ENCODE results near the gene KIF1C. TPM values are rescaled to one million over a fixed set of nuclear protein-coding genes. Genes with fewer than 3 reads are reported as not detected.

Gene KIF1C
- total RNA-seq, 2 donors from 2014 or later, result 108 to 133 TPM

DNA sequence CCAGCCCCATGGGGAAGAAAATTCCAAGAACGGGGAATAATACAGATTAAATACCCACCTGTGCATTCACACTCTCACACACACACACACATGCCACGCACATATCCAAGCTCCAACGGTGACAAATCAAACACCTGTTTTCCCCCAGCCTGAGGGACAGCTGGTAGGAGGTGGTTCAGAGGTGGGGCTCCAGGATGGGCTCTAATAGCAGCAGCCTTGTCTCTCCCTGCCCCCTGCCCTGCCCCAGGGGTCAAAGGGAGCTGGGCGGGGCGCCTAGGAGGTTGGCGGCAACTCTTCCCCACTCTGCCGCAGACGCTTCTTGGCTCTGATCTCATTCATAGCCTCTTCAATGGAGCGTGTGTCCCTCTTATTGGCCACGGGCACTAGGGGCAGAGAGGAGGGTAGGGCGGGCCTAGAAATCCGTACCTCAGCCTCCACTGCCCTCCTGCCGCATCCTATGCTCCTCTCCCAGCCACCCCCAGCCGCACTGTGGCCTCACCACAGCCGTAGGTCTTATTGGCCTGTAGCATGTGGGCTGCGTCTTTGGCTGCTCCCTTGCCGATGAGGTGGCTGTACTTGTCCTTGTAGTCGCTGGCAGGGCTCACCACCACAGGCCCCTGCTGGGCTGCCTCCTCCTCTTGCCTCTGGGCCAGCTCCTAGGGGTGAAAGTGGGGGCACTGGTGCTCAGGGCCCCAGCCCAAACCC is 38.3 kb upstream of the KIF1C start:
- Histone ChIP-seq H3K9ac (ENCODE audit: extremely low read depth, low read length, poor library complexity, severe bottlenecking) (no peak overlapping the region), H3K4me3 (ENCODE audit: low read length) (no peak overlapping the region), H3K4me1 (ENCODE audit: control insufficient read depth, insufficient read depth, low read length) (no peaks in the 10 kb centered on the region), H3K27ac (ENCODE audit: low read depth, low read length) (no peak overlapping the region), H3K27me3 (ENCODE audit: control insufficient read depth, insufficient read depth, low read length, poor library complexity, severe bottlenecking) (no peaks in the 10 kb centered on the region), H3K36me3 (ENCODE audit: control insufficient read depth, insufficient read depth, low read length) (peaks cover 7% of the 10 kb centered on the region), H3K9me3 (ENCODE audit: control insufficient read depth, low read length) (no peaks in the 10 kb centered on the region)
- Mint-ChIP-seq H3K36me3 (ENCODE audit: low read depth) (peaks cover 28% of the 10 kb centered on the region), H3K27me3 (ENCODE audit: insufficient read depth) (no peaks in the 10 kb centered on the region), H3K4me3 (no peak overlapping the region), H3K9me3 (no peaks in the 10 kb centered on the region), H3K4me1 (peaks cover 11% of the 10 kb centered on the region), H3K27ac (no peak overlapping the region)
- 94 to 95% methylated on average over 12 to 17 of the region's 18 CpGs for WGBS, 2 experiments (ENCODE audit: insufficient coverage in 1 of 2, insufficient read length in 1 of 2)
- TF ChIP-seq, protein P1, sequence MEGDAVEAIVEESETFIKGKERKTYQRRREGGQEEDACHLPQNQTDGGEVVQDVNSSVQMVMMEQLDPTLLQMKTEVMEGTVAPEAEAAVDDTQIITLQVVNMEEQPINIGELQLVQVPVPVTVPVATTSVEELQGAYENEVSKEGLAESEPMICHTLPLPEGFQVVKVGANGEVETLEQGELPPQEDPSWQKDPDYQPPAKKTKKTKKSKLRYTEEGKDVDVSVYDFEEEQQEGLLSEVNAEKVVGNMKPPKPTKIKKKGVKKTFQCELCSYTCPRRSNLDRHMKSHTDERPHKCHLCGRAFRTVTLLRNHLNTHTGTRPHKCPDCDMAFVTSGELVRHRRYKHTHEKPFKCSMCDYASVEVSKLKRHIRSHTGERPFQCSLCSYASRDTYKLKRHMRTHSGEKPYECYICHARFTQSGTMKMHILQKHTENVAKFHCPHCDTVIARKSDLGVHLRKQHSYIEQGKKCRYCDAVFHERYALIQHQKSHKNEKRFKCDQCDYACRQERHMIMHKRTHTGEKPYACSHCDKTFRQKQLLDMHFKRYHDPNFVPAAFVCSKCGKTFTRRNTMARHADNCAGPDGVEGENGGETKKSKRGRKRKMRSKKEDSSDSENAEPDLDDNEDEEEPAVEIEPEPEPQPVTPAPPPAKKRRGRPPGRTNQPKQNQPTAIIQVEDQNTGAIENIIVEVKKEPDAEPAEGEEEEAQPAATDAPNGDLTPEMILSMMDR (conservative IDR thresholded peaks at IDR 0.05), result no peak
- DNase-seq, result peak; percentile 63

DNA sequence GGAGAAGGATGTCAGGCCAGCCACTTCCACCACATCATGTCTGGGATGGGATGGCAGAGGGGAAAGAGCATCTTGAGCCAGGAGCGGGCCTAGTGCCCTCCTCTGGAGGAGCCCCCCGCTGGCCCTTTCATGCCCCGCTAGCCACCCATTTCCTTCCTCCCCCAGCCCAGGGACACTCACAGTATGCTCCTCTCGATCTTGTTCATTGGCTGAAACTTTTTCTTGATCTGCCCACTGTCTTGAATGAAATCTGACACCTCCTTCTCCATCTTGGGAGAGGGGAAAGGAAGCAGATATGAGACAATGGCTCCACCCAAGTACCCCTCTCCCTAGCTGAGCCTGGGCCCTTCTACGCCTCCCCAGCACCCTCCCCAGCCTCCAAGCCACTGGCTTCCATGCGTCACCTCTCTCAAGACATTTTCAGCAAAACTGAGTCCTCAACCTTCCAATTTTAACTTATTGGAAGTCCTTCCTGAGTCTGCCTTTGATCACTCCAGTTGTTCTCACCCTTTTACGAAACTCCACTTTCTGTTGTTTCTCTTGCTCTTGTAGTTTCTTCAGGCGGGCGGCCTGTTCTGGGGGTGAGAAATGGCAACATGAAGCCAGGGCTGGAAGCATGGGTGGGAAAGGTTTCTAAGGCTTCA is 37.3 kb upstream of the KIF1C start:
- no peaks in the 10 kb centered on the region for H3K27me3 ChIP-seq (ENCODE audit: control insufficient read depth, insufficient read depth, low read length, poor library complexity, severe bottlenecking)
- Mint-ChIP-seq H3K9me3 (peaks cover 3% of the 10 kb centered on the region), H3K27me3 (ENCODE audit: insufficient read depth) (no peaks in the 10 kb centered on the region), H3K4me1 (peaks cover 11% of the 10 kb centered on the region), H3K27ac (no peak overlapping the region), H3K4me3 (no peak overlapping the region), H3K36me3 (ENCODE audit: low read depth) (peaks cover 34% of the 10 kb centered on the region)
- peaks cover 11% of the 10 kb centered on the region for H3K36me3 ChIP-seq (ENCODE audit: control insufficient read depth, insufficient read depth, low read length)
- TF ChIP-seq, protein P1 (conservative IDR thresholded peaks at IDR 0.05), result no peak
- peak overlapping the region; percentile 29 for H3K27ac ChIP-seq (ENCODE audit: low read depth, low read length)
- H3K9me3 ChIP-seq (ENCODE audit: control insufficient read depth, low read length), result peaks cover 4% of the 10 kb centered on the region
- peak; percentile 68 for DNase-seq
- H3K4me1 ChIP-seq (ENCODE audit: control insufficient read depth, insufficient read depth, low read length), result no peaks in the 10 kb centered on the region
- no peak overlapping the region for H3K4me3 ChIP-seq (ENCODE audit: low read length)
- H3K9ac ChIP-seq (ENCODE audit: extremely low read depth, low read length, poor library complexity, severe bottlenecking), result no peak overlapping the region
- WGBS, 2 experiments (ENCODE audit: insufficient coverage in 1 of 2, insufficient read length in 1 of 2), result 86 to 91% methylated on average over 3 to 9 of the region's 9 CpGs

DNA sequence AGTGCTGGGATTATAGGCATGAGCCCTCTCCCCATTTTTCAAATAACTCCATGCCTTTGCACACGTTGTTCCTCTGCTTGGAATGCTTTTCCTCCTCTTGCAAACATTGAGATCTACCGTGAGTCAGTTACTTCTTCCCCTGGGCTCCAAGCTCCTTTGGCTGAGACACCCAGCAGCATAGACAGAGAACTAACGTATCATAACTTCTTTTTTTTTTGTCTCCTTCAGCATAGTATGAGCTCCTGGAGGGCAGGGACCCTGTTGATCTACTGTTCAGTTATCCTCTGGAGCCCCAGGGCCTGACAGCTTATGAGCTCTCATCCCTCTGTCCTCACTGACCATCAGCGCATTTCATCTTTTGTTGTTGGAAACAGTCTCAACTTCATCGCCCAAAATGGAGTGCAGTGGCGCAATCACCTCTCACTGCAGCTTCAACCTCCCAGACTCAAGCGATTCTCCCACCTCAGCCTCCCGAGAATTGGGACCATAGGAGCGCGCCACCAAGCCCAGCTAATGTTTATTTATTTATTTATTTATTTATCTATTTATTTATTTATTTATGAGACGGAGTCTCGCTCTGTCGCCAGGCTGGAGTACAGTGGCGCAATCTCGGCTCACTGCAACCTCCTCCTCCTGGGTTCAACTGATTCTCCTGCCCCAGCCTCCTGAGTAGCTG is 32.3 kb upstream of the KIF1C start:
- peaks cover 21% of the 10 kb centered on the region for H3K4me1 Mint-ChIP-seq
- no peaks in the 10 kb centered on the region for H3K27me3 ChIP-seq (ENCODE audit: control insufficient read depth, insufficient read depth, low read length, poor library complexity, severe bottlenecking)
- H3K4me3 ChIP-seq (ENCODE audit: low read length), result no peak overlapping the region
- TF ChIP-seq, protein P1 (conservative IDR thresholded peaks at IDR 0.05), result no peak
- peaks cover 12% of the 10 kb centered on the region for H3K9me3 Mint-ChIP-seq
- H3K4me3 Mint-ChIP-seq, result no peak overlapping the region
- WGBS, 2 experiments (ENCODE audit: insufficient coverage in 1 of 2, insufficient read length in 1 of 2), result 95 to 96% methylated on average over 8 to 12 of the region's 15 CpGs
- H3K27ac Mint-ChIP-seq, result peak overlapping the region; percentile 55
- H3K27ac ChIP-seq (ENCODE audit: low read depth, low read length), result no peak overlapping the region
- peaks cover 34% of the 10 kb centered on the region for H3K36me3 ChIP-seq (ENCODE audit: control insufficient read depth, insufficient read depth, low read length)
- peaks cover 29% of the 10 kb centered on the region for H3K36me3 Mint-ChIP-seq (ENCODE audit: low read depth)
- no peak overlapping the region for H3K9ac ChIP-seq (ENCODE audit: extremely low read depth, low read length, poor library complexity, severe bottlenecking)
- H3K27me3 Mint-ChIP-seq (ENCODE audit: insufficient read depth), result no peaks in the 10 kb centered on the region
- no peak for DNase-seq
- peaks cover 6% of the 10 kb centered on the region for H3K4me1 ChIP-seq (ENCODE audit: control insufficient read depth, insufficient read depth, low read length)
- peaks cover 5% of the 10 kb centered on the region for H3K9me3 ChIP-seq (ENCODE audit: control insufficient read depth, low read length)

All from endodermal cell (in vitro differentiated cells).